Large intestine (tissue), 3 donors: ENCODE measurements around the gene AJUBA. TPM values are rescaled to one million over a fixed set of nuclear protein-coding genes. Genes with fewer than 3 reads are reported as not detected.
"Not testable (repeated sequence)": the region's sequence is repeated elsewhere in the genome, so short reads cannot be mapped to it uniquely, and the experiment has no call there.

Source experiments
- DNase-seq, 2 donors: peaks; one replicate each; pipeline versions ENCODE4 v3.0.0 to v3.0.0-alpha.2; 2013
- H3K27ac ChIP-seq: one replicate; pipeline ENCODE4 v1.5.1; 2013; ENCODE audit warnings: low read length
- H3K27me3 ChIP-seq: 2 replicates; pipeline ENCODE4 v1.6.1; 2013; ENCODE audit warnings: low read length; ENCODE audit not compliant: control insufficient read depth, insufficient read depth
- H3K36me3 ChIP-seq: 2 replicates; pipeline ENCODE4 v1.6.1; 2013; ENCODE audit warnings: low read length; ENCODE audit not compliant: control insufficient read depth, insufficient read depth
- H3K4me1 ChIP-seq: one replicate; pipeline ENCODE4 v1.6.1; 2013; ENCODE audit warnings: low read length; ENCODE audit not compliant: control insufficient read depth, insufficient read depth
- H3K4me3 ChIP-seq: one replicate; pipeline ENCODE4 v1.5.1; 2013; ENCODE audit warnings: low read length
- H3K9me3 ChIP-seq: one replicate; pipeline ENCODE4 v1.6.1; 2013; ENCODE audit warnings: mild to moderate bottlenecking, low read depth, low read length, moderate library complexity; ENCODE audit not compliant: control insufficient read depth
- WGBS: methylation state at CpG from one replicate; pipeline ENCODE4 v1.1.5; 2013; ENCODE audit warnings: low lambda C conversion rate; ENCODE audit not compliant: insufficient coverage; 5-methylcytosine and 5-hydroxymethylcytosine counted together
- polyA plus RNA-seq: library from polyadenylated mRNA; unstranded; fragments of 120-200 nt; gene quantifications from one replicate; pipeline ENCODE4 v1.2.1, GENCODE V29; 2013

AJUBA gene
- polyA plus RNA-seq, 1 donor = 22.0 TPM

- no CpG with 5 or more reads among the region's 7 CpGs for WGBS
Observed at GRCh38 chr14:23020143-23021128, 38.1 kb upstream of the AJUBA start.

GRCh38 chr14:23018107-23018506 is 35.8 kb upstream of the AJUBA start:
- Histone ChIP-seq H3K36me3 (no peaks in the 10 kb centered on the region), H3K4me3 (no peak overlapping the region), H3K27ac (no peak overlapping the region), H3K27me3 (no peaks in the 10 kb centered on the region), H3K9me3 (no peaks in the 10 kb centered on the region), H3K4me1 (no peaks in the 10 kb centered on the region)
- DNase-seq = no peak

More at GRCh38 chr14:23020143-23021128, 38.1 kb upstream of the AJUBA start:
- H3K9me3 ChIP-seq = no peaks in the 10 kb centered on the region
- H3K4me3 ChIP-seq = no peak overlapping the region
- no peaks in the 10 kb centered on the region for H3K36me3 ChIP-seq
- DNase-seq = no peak
- H3K4me1 ChIP-seq = peaks cover 10% of the 10 kb centered on the region
- H3K27ac ChIP-seq = no peak overlapping the region
- H3K27me3 ChIP-seq = no peaks in the 10 kb centered on the region

GRCh38 chr14:23017091-23017490 is 34.7 kb upstream of the AJUBA start:
- WGBS = no CpG with 5 or more reads among the region's 5 CpGs
- no peak overlapping the region for H3K27ac ChIP-seq

GRCh38 chr14:23015618-23016017 is 33.3 kb upstream of the AJUBA start:
- no peak overlapping the region for H3K27ac ChIP-seq
- WGBS = no CpG with 5 or more reads among the region's 4 CpGs
- H3K4me3 ChIP-seq = no peak overlapping the region
- no peaks in the 10 kb centered on the region for H3K27me3 ChIP-seq
- DNase-seq = no peak
- no peaks in the 10 kb centered on the region for H3K9me3 ChIP-seq
- no peaks in the 10 kb centered on the region for H3K36me3 ChIP-seq
- no peaks in the 10 kb centered on the region for H3K4me1 ChIP-seq

More at GRCh38 chr14:23017091-23017490, 34.7 kb upstream of the AJUBA start:
- Histone ChIP-seq H3K4me1 (no peaks in the 10 kb centered on the region), H3K36me3 (no peaks in the 10 kb centered on the region), H3K27me3 (no peaks in the 10 kb centered on the region), H3K9me3 (no peaks in the 10 kb centered on the region), H3K4me3 (no peak overlapping the region)
- DNase-seq = no peak

- not testable (repeated sequence) for H3K27me3 ChIP-seq, H3K4me3 ChIP-seq, H3K27ac ChIP-seq, H3K4me1 ChIP-seq, H3K36me3 ChIP-seq, H3K9me3 ChIP-seq, DNase-seq
- WGBS = 100% methylated on average over 1 of the region's 5 CpGs
Observed at GRCh38 chr14:23013749-23014054, 31.4 kb upstream of the AJUBA start.

GRCh38 chr14:23013054-23013748 is 30.9 kb upstream of the AJUBA start:
- Histone ChIP-seq H3K4me3 (no peak overlapping the region), H3K27ac (no peak overlapping the region), H3K9me3 (no peaks in the 10 kb centered on the region), H3K36me3 (no peaks in the 10 kb centered on the region), H3K27me3 (no peaks in the 10 kb centered on the region), H3K4me1 (peaks cover 3% of the 10 kb centered on the region)
- no CpG with 5 or more reads among the region's 6 CpGs for WGBS
- DNase-seq = no peak

- 10% methylated on average over 2 of the region's 40 CpGs for WGBS
- peak within 1 kb of the TSS; percentile 82 for H3K27ac ChIP-seq
- DNase-seq = peak; percentile 75 to 88
- peak within 1 kb of the TSS; percentile 61 for H3K4me3 ChIP-seq
- H3K4me1 ChIP-seq = peaks cover 8% of the 10 kb centered on the region
- H3K9me3 ChIP-seq = no peaks in the 10 kb centered on the region
- no peaks in the 10 kb centered on the region for H3K27me3 ChIP-seq
- no peaks in the 10 kb centered on the region for H3K36me3 ChIP-seq
Observed at GRCh38 chr14:23009939-23010726, 27.8 kb upstream of the AJUBA start, which contains the start of gene C14orf93. Gene C14orf93 (minus strand): TSS chr14:23010143. CDS start chr14:22999023, 11,120 bp downstream.

- Histone ChIP-seq H3K36me3 (no peaks in the 10 kb centered on the region), H3K9me3 (no peaks in the 10 kb centered on the region), H3K27me3 (no peaks in the 10 kb centered on the region), H3K4me3 (peak overlapping the region; percentile 61), H3K27ac (peak overlapping the region; percentile 82), H3K4me1 (peaks cover 8% of the 10 kb centered on the region)
- DNase-seq = no peak
- WGBS = 36% methylated on average over 5 of the region's 8 CpGs
Observed at GRCh38 chr14:23009483-23009938, 27.2 kb upstream of the AJUBA start.

- no peaks in the 10 kb centered on the region for H3K27me3 ChIP-seq
Observed at GRCh38 chr14:23008831-23009230, 26.5 kb upstream of the AJUBA start.

More at GRCh38 chr14:23008831-23009230, 26.5 kb upstream of the AJUBA start:
- Histone ChIP-seq H3K27ac (no peak overlapping the region), H3K4me3 (no peak overlapping the region), H3K9me3 (no peaks in the 10 kb centered on the region), H3K36me3 (no peaks in the 10 kb centered on the region), H3K4me1 (peaks cover 8% of the 10 kb centered on the region)
- no peak for DNase-seq
- no CpG with 5 or more reads among the region's 3 CpGs for WGBS
